GM23338 (cell line): ENCODE results near the gene DSCAML1. TPM values are rescaled to one million over a fixed set of nuclear protein-coding genes. Genes with fewer than 3 reads are reported as not detected.

Experiments
- ATAC-seq: fragments of 200-7000 bp; cut with Tn5 transposase; 3 replicates; pipeline ENCODE4 v1.9.1; 2020
- DNase-seq: peaks from one replicate; pipeline ENCODE4 v3.0.0-alpha.2; 2015; ENCODE audit warnings: low spot score
- H2AFZ ChIP-seq: fragments of 200-600 bp; sonication (generic); 2 replicates; pipeline ENCODE4 v1.8.0; 2016; ENCODE audit warnings: antibody characterized with exemption, mild to moderate bottlenecking, moderate library complexity
- H3F3A ChIP-seq: fragments of 200-600 bp; sonication (generic); replicated peaks from 2 replicates; pipeline ENCODE4 v1.8.0; 2017; ENCODE audit warnings: antibody characterized with exemption, mixed run types, low read depth
- H3K27ac ChIP-seq: fragments of 200-600 bp; sonication (generic); 2 replicates; pipeline ENCODE4 v1.6.1; 2016; ENCODE audit warnings: low read depth
- H3K27me3 ChIP-seq: fragments of 200-600 bp; sonication (generic); 2 replicates; pipeline ENCODE4 v1.8.0; 2016; ENCODE audit warnings: mild to moderate bottlenecking, mixed run types, moderate library complexity; ENCODE audit not compliant: insufficient read depth
- H3K36me3 ChIP-seq: fragments of 200-600 bp; sonication (generic); 2 replicates; pipeline ENCODE4 v1.8.0; 2016; ENCODE audit warnings: mild to moderate bottlenecking; ENCODE audit not compliant: insufficient read depth
- H3K4me1 ChIP-seq: fragments of 200-600 bp; sonication (generic); 2 replicates; pipeline ENCODE4 v1.8.0; 2016; ENCODE audit warnings: mild to moderate bottlenecking, moderate library complexity; ENCODE audit not compliant: insufficient read depth
- H3K4me2 ChIP-seq: fragments of 200-600 bp; sonication (generic); 2 replicates; pipeline ENCODE4 v1.7.1; 2017; ENCODE audit warnings: mixed run types
- H3K4me3 ChIP-seq: fragments of 200-600 bp; sonication (generic); 2 replicates; pipeline ENCODE4 v1.6.1; 2016; ENCODE audit warnings: mixed run types
- H3K79me2 ChIP-seq: fragments of 200-600 bp; sonication (generic); replicated peaks from 2 replicates; pipeline ENCODE4 v1.8.0; 2017; ENCODE audit warnings: mild to moderate bottlenecking; ENCODE audit not compliant: insufficient read depth
- H3K9me2 ChIP-seq: fragments of 200-600 bp; sonication (generic); 2 replicates; pipeline ENCODE4 v1.8.0; 2017; ENCODE audit not compliant: insufficient read depth
- H4K20me1 ChIP-seq: fragments of 200-600 bp; sonication (generic); replicated peaks from 2 replicates; pipeline ENCODE4 v1.8.0; 2017; ENCODE audit warnings: mild to moderate bottlenecking; ENCODE audit not compliant: insufficient read depth
- H3K27ac Mint-ChIP-seq: 2 replicates; pipeline ENCODE4 v1.8.0; 2020; ENCODE audit warnings: inconsistent platforms, mild to moderate bottlenecking, moderate library complexity, mixed read lengths
- H3K27me3 Mint-ChIP-seq: 3 replicates; pipeline ENCODE4 v1.8.0; 2022; ENCODE audit warnings: low read depth, mild to moderate bottlenecking, moderate library complexity, mixed read lengths, inconsistent platforms; ENCODE audit not compliant: insufficient read depth, poor library complexity
- H3K36me3 Mint-ChIP-seq: 3 replicates; pipeline ENCODE4 v1.8.0; 2021; ENCODE audit warnings: low read depth, mild to moderate bottlenecking, inconsistent platforms, moderate library complexity, mixed read lengths
- H3K4me1 Mint-ChIP-seq: 3 replicates; pipeline ENCODE4 v1.8.0; 2020; ENCODE audit warnings: mild to moderate bottlenecking, inconsistent platforms, mixed read lengths
- H3K4me3 Mint-ChIP-seq: 3 replicates; pipeline ENCODE4 v1.8.0; 2021; ENCODE audit warnings: moderate library complexity, mild to moderate bottlenecking, inconsistent platforms, mixed read lengths
- H3K9me3 Mint-ChIP-seq: 3 replicates; pipeline ENCODE4 v1.8.0; 2020; ENCODE audit warnings: moderate library complexity, mild to moderate bottlenecking, inconsistent platforms, mixed read lengths
- CREB1 ChIP-seq: fragments of 250-450 bp; sonication (Bioruptor Pico); IDR thresholded peaks from 2 replicates; pipeline ENCODE4 v1.5.0; 2020; ENCODE audit warnings: low read depth, mild to moderate bottlenecking, moderate library complexity
- ETS1 ChIP-seq: IDR thresholded peaks from 2 replicates; pipeline ENCODE4 v1.6.1; 2016; ENCODE audit warnings: antibody characterized with exemption
- EZH2 ChIP-seq: fragments of 200-600 bp; sonication (generic); IDR thresholded peaks from one replicate; pipeline ENCODE4 v1.8.0; 2017; ENCODE audit warnings: antibody characterized with exemption, mild to moderate bottlenecking, low read depth; ENCODE audit not compliant: unreplicated experiment
- EZH2phosphoT487 ChIP-seq: fragments of 200-600 bp; sonication (generic); IDR thresholded peaks from one replicate; pipeline ENCODE4 v1.8.1; 2018; ENCODE audit warnings: antibody characterized with exemption; ENCODE audit not compliant: unreplicated experiment
- JUNB ChIP-seq: IDR thresholded peaks from one replicate; pipeline ENCODE4 v1.6.1; 2016; ENCODE audit warnings: antibody characterized with exemption; ENCODE audit not compliant: unreplicated experiment
- NANOG ChIP-seq: IDR thresholded peaks from 2 replicates; pipeline ENCODE4 v1.6.1; 2016; ENCODE audit warnings: antibody characterized with exemption, borderline replicate concordance
- POLR2AphosphoS5 ChIP-seq: IDR thresholded peaks from 2 replicates; pipeline ENCODE4 v1.6.1; 2016; ENCODE audit warnings: antibody characterized with exemption, low read depth
- REST ChIP-seq: IDR thresholded peaks from one replicate; pipeline ENCODE4 v1.6.1; 2018; ENCODE audit warnings: antibody characterized with exemption; ENCODE audit not compliant: unreplicated experiment
- STAT1 ChIP-seq: IDR thresholded peaks from one replicate; pipeline ENCODE4 v1.6.1; 2016; ENCODE audit warnings: antibody characterized with exemption; ENCODE audit not compliant: unreplicated experiment
- ZNF114 ChIP-seq: fragments of 250-450 bp; sonication (Bioruptor Pico); IDR thresholded peaks from 2 replicates; pipeline ENCODE4 v1.5.0; 2020; ENCODE audit warnings: mild to moderate bottlenecking, moderate library complexity
- ZNF331 ChIP-seq: fragments of 250-450 bp; sonication (Bioruptor Pico); IDR thresholded peaks from 2 replicates; pipeline ENCODE4 v1.5.0; 2020; ENCODE audit warnings: low read depth, mild to moderate bottlenecking, moderate library complexity
- ZNF462 ChIP-seq: fragments of 250-450 bp; sonication (Bioruptor Pico); IDR thresholded peaks from 2 replicates; pipeline ENCODE4 v1.5.0; 2020; ENCODE audit warnings: mild to moderate bottlenecking, moderate library complexity
- polyA plus RNA-seq: library from polyadenylated mRNA; unstranded; fragments of >200 nt; fragmentation: Nextera tagmentation; extraction: Ambion mirVana; gene quantifications from 2 replicates; pipeline ENCODE4 v1.2.1, GENCODE V29; 2016
- total RNA-seq: library from RNA; depleted of rRNA; stranded (reverse); fragments of >200 nt; shearing (Covaris generic); gene quantifications from 2 replicates; pipeline ENCODE4 v1.2.3, GENCODE V29; 2014
- TF ChIP-seq, protein P1 (sequence below), 2 experiments: fragments of 200-600 bp in 1 of 2; sonication (generic) in 1 of 2; conservative IDR thresholded peaks; 2 replicates each; pipeline versions ENCODE4 v1.5.1 to v1.6.1; 2016 to 2017; ENCODE audit warnings: antibody characterized with exemption in 2 of 2, low read depth in 2 of 2, mild to moderate bottlenecking in 2 of 2, moderate library complexity in 1 of 2

The DSCAML1 gene
- total and polyA plus RNA-seq, 2 experiments from 2014 or later = 0.17 TPM; not detected in 1

GRCh38 chr11:117572129-117572528, 224.9 kb downstream of the DSCAML1 start:
- Histone ChIP-seq H3K4me2 (no peak overlapping the region), H3F3A (no peaks in the 10 kb centered on the region), H3K9me2 (no peaks in the 10 kb centered on the region), H3K36me3 (no peaks in the 10 kb centered on the region), H3K79me2 (no peaks in the 10 kb centered on the region), H3K27me3 (no peaks in the 10 kb centered on the region), H3K27ac (no peak overlapping the region), H4K20me1 (no peaks in the 10 kb centered on the region), H3K4me1 (no peaks in the 10 kb centered on the region), H2AFZ (no peak overlapping the region), H3K4me3 (no peak overlapping the region)
- Mint-ChIP-seq H3K4me1 (no peaks in the 10 kb centered on the region), H3K9me3 (no peaks in the 10 kb centered on the region), H3K27ac (no peak overlapping the region), H3K36me3 (no peaks in the 10 kb centered on the region), H3K27me3 (peaks cover 11% of the 10 kb centered on the region), H3K4me3 (no peak overlapping the region)
- ATAC-seq = no peak
- no peak for TF ChIP-seq ZNF331 (CRISPR knock-in tag)
- TF ChIP-seq STAT1 = no peak
- TF ChIP-seq NANOG = no peak
- no peak for TF ChIP-seq JUNB
- TF ChIP-seq POLR2AphosphoS5 = no peak
- TF ChIP-seq REST = no peak
- TF ChIP-seq ZNF114 = no peak
- TF ChIP-seq, protein P1, sequence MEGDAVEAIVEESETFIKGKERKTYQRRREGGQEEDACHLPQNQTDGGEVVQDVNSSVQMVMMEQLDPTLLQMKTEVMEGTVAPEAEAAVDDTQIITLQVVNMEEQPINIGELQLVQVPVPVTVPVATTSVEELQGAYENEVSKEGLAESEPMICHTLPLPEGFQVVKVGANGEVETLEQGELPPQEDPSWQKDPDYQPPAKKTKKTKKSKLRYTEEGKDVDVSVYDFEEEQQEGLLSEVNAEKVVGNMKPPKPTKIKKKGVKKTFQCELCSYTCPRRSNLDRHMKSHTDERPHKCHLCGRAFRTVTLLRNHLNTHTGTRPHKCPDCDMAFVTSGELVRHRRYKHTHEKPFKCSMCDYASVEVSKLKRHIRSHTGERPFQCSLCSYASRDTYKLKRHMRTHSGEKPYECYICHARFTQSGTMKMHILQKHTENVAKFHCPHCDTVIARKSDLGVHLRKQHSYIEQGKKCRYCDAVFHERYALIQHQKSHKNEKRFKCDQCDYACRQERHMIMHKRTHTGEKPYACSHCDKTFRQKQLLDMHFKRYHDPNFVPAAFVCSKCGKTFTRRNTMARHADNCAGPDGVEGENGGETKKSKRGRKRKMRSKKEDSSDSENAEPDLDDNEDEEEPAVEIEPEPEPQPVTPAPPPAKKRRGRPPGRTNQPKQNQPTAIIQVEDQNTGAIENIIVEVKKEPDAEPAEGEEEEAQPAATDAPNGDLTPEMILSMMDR (conservative IDR thresholded peaks at IDR 0.05; ENCODE audit: low read depth in 2 of 2) = no peak
- TF ChIP-seq CREB1 = no peak
- no peak for TF ChIP-seq ZNF462 (CRISPR knock-in tag)
- TF ChIP-seq EZH2phosphoT487 = no peak
- no peak for TF ChIP-seq EZH2
- TF ChIP-seq ETS1 = no peak
- DNase-seq = no peak
